HepG2 (cell line): ENCODE results near the gene RPS6KC1. TPM values are rescaled to one million over a fixed set of nuclear protein-coding genes. Genes with fewer than 3 reads are reported as not detected.

ENCODE experiments used
- ATAC-seq: fragments of 200-7000 bp; cut with Tn5 transposase; 3 replicates; pipeline ENCODE4 v1.9.1; 2020; ENCODE audit warnings: mild to moderate bottlenecking, moderate library complexity
- BruUV-seq: library from RNA; stranded (reverse); fragments of 400-500 nt; replicated peaks from 2 replicates; lab custom pipeline; 2021; lab: Mats Ljungman, UMichigan
- CTCF ChIA-PET: fragments of 300-600 bp; formaldehyde crosslinking; extraction: SDS; loops from one replicate; lab custom pipeline; 2021; ENCODE audit warnings: low total read pairs, inconsistent platforms, low intra/inter-chr PET ratio; lab: Yijun Ruan, JAX
- POLR2A ChIA-PET: fragments of 350-600 bp; sonication (Branson Sonifier 250); formaldehyde crosslinking; loops from one replicate; lab custom pipeline; 2020; ENCODE audit warnings: antibody characterized with exemption, inconsistent platforms; lab: Yijun Ruan, JAX
- DNase-seq: peaks from one replicate; pipeline ENCODE4 v3.0.0-alpha.2; 2015; ENCODE audit warnings: low spot score
- FAIRE-seq: peaks from 3 replicates; lab custom pipeline; 2011; peaks lifted over from hg19 to GRCh38; lab: Jason Lieb, UNC
- H2AFZ ChIP-seq: one replicate; pipeline ENCODE4 v1.6.1; 2011; ENCODE audit warnings: low read length, inconsistent platforms
- H3K27ac ChIP-seq: fragments of 300-600 bp; 3 replicates; pipeline ENCODE4 v1.8.0; 2011; ENCODE audit warnings: mixed run types, mild to moderate bottlenecking, mixed read lengths, low read length, inconsistent platforms; ENCODE audit not compliant: insufficient read depth; ENCODE audit errors: extremely low read length
- H3K27me3 ChIP-seq, 2 experiments: fragments of 200-600 bp in 1 of 2; 2 replicates in 1 of 2; 3 replicates in 1 of 2; pipeline versions ENCODE4 v1.6.0 to v1.8.0; 2011; ENCODE audit warnings: low read length in 2 of 2, mild to moderate bottlenecking in 2 of 2, moderate library complexity in 2 of 2, inconsistent platforms in 1 of 2; ENCODE audit not compliant: insufficient read depth in 2 of 2, control insufficient read depth in 1 of 2
- H3K36me3 ChIP-seq, 2 experiments: fragments of 200-600 bp in 1 of 2; replicated peaks in 1 of 2; 2 replicates in 1 of 2; 3 replicates in 1 of 2; pipeline versions ENCODE4 v1.5.1 to v1.8.0; 2011; ENCODE audit warnings: low read length in 2 of 2, inconsistent platforms in 1 of 2; ENCODE audit not compliant: insufficient read depth in 2 of 2, control insufficient read depth in 1 of 2
- H3K4me1 ChIP-seq: 2 replicates; pipeline ENCODE4 v1.5.1; 2012; ENCODE audit warnings: low read length, inconsistent platforms; ENCODE audit not compliant: insufficient read depth
- H3K4me2 ChIP-seq: 2 replicates; pipeline ENCODE4 v1.6.0; 2011; ENCODE audit warnings: low read depth, low read length, inconsistent platforms
- H3K4me3 ChIP-seq, 3 experiments: fragments of 200-600 bp in 1 of 3; sonication (generic), shearing (Covaris generic) in 1 of 3; replicated peaks in 1 of 3; 2 replicates each; pipeline ENCODE4 v1.5.1; 2011 to 2016; ENCODE audit warnings: low read length in 3 of 3, inconsistent platforms in 2 of 3, low read depth in 2 of 3, mild to moderate bottlenecking in 2 of 3, control low read depth in 1 of 3, mixed read lengths in 1 of 3; ENCODE audit not compliant: insufficient read depth in 1 of 3
- H3K79me2 ChIP-seq: one replicate; pipeline ENCODE4 v1.6.1; 2011; ENCODE audit warnings: low read length, inconsistent platforms; ENCODE audit not compliant: insufficient read depth
- H3K9ac ChIP-seq: 2 replicates; pipeline ENCODE4 v1.6.0; 2011; ENCODE audit warnings: mild to moderate bottlenecking, low read depth, low read length, inconsistent platforms; ENCODE audit not compliant: insufficient read depth
- H3K9me3 ChIP-seq: 2 replicates; pipeline ENCODE4 v1.5.1; 2012; ENCODE audit warnings: mild to moderate bottlenecking, low read length
- H4K20me1 ChIP-seq: 2 replicates; pipeline ENCODE4 v1.6.0; 2011; ENCODE audit warnings: inconsistent platforms, mild to moderate bottlenecking, low read length, moderate library complexity; ENCODE audit not compliant: insufficient read depth
- GPN1 ChIP-seq: sonication (generic); formaldehyde crosslinking; IDR thresholded peaks from 2 replicates; pipeline ENCODE4 v1.5.1; 2020; ENCODE audit warnings: missing genetic modification reagents, borderline replicate concordance
- HCFC1 ChIP-seq: fragments of 150-350 bp; IDR thresholded peaks from 2 replicates; pipeline ENCODE4 v1.6.1; 2014; ENCODE audit warnings: low read depth, low read length
- IRF2 ChIP-seq: IDR thresholded peaks from 2 replicates; pipeline ENCODE4 v1.6.1; 2018; ENCODE audit warnings: missing genetic modification reagents, missing compliant biosample characterization
- MNT ChIP-seq: fragments of 450-650 bp; IDR thresholded peaks from 2 replicates; pipeline ENCODE4 v1.6.1; 2016
- MTERF4 ChIP-seq: sonication (generic); formaldehyde crosslinking; IDR thresholded peaks from 2 replicates; pipeline ENCODE4 v1.8.0; 2023; ENCODE audit warnings: mild to moderate bottlenecking, missing genetic modification reagents
- SOX6 ChIP-seq, 2 experiments: fragments of 450-650 bp in 1 of 2; sonication (generic) in 1 of 2; formaldehyde crosslinking in 1 of 2; IDR thresholded peaks; 2 replicates each; pipeline versions ENCODE4 v1.4.0 to v1.6.1; 2017 to 2020; ENCODE audit warnings: antibody characterized with exemption in 1 of 2, mild to moderate bottlenecking in 1 of 2, missing genetic modification reagents in 1 of 2
- WIZ ChIP-seq: sonication (generic); formaldehyde crosslinking; IDR thresholded peaks from 2 replicates; pipeline ENCODE4 v1.5.1; 2020; ENCODE audit warnings: mild to moderate bottlenecking, missing genetic modification reagents
- ZBTB49 ChIP-seq: sonication (generic); formaldehyde crosslinking; IDR thresholded peaks from 2 replicates; pipeline ENCODE4 v1.4.0; 2020; ENCODE audit warnings: missing genetic modification reagents, borderline replicate concordance
- ZEB1 ChIP-seq: IDR thresholded peaks from 2 replicates; pipeline ENCODE4 v1.6.1; 2012; ENCODE audit warnings: mild to moderate bottlenecking, low read depth, inconsistent platforms; ENCODE audit not compliant: insufficient replicate concordance
- ZKSCAN1 ChIP-seq: fragments of 150-350 bp; IDR thresholded peaks from 2 replicates; pipeline ENCODE4 v1.6.1; 2014; ENCODE audit warnings: low read length
- ZKSCAN5 ChIP-seq: sonication (generic); formaldehyde crosslinking; IDR thresholded peaks from 2 replicates; pipeline ENCODE4 v1.5.1; 2020; ENCODE audit warnings: mild to moderate bottlenecking, missing genetic modification reagents
- ZNF205 ChIP-seq: IDR thresholded peaks from 2 replicates; pipeline ENCODE4 v1.6.1; 2018; ENCODE audit warnings: missing biosample characterization, missing genetic modification reagents
- ZNF383 ChIP-seq: sonication (generic); formaldehyde crosslinking; IDR thresholded peaks from 2 replicates; pipeline ENCODE4 v1.4.0; 2020; ENCODE audit warnings: missing genetic modification reagents, mild to moderate bottlenecking, borderline replicate concordance
- ZNF782 ChIP-seq: sonication (generic); formaldehyde crosslinking; IDR thresholded peaks from 2 replicates; pipeline ENCODE4 v1.4.0; 2020; ENCODE audit warnings: missing genetic modification reagents, mild to moderate bottlenecking, borderline replicate concordance
- WGBS: methylation state at CpG from one replicate; pipeline ENCODE4 v1.1.6; 2017; ENCODE audit warnings: low lambda C conversion rate; 5-methylcytosine and 5-hydroxymethylcytosine counted together
- in situ Hi-C: cut with HindIII; loops from 2 replicates; pipeline ENCODE4 v1.10.0; 2017; ENCODE audit warnings: low pct_unique_long_range_greater_than_20kb; ENCODE audit not compliant: extremely low pct_ligation_motif_present
- intact Hi-C: fragments of 100-400 bp; cut with micrococcal nuclease; formaldehyde crosslinking; loops from one replicate; pipeline ENCODE4 v1.10.0; 2022; ENCODE audit not compliant: unreplicated experiment
- polyA plus RNA-seq, 8 experiments: library from polyadenylated mRNA; depleted of rRNA in 3 of 8; stranded (reverse) in 7 of 8; unstranded in 1 of 8; fragments of >200 nt; fragmentation: Illumina TruSeq in 4 of 8; extraction: Trizol in 4 of 8; gene quantifications; 2 replicates each; pipeline versions ENCODE4 v1.2.1 to v1.2.3, GENCODE V29; 2011 to 2016; ENCODE audit warnings: low read depth in 4 of 8, missing spikeins in 1 of 8, mixed read lengths in 1 of 8; ENCODE audit not compliant: insufficient read depth in 1 of 8
- total RNA-seq, 5 experiments: library from RNA; depleted of rRNA; stranded (reverse); fragments of >200 nt; fragmentation: Illumina TruSeq; extraction: Trizol; gene quantifications; 2 replicates each; pipeline ENCODE4 v1.2.3, GENCODE V29; 2016; ENCODE audit warnings: low read depth in 1 of 5

Gene RPS6KC1
- total and polyA plus RNA-seq, 2 of the 13 experiments (the other 11 are each of a cell fraction or from before 2014, with no cell fraction given): 11.0 to 25.2 TPM

- no peak for TF ChIP-seq WIZ (CRISPR knock-in tag)
- no peak for TF ChIP-seq IRF2
- no peak for TF ChIP-seq GPN1 (CRISPR knock-in tag)
- no peak for TF ChIP-seq ZNF782
- no peak for TF ChIP-seq ZEB1
These were observed 129.8 kb downstream of the RPS6KC1 start (continued) for GRCh38 chr1:213180833-213181232.

- POLR2A ChIA-PET: no interaction called here
These were observed 132.1 kb downstream of the RPS6KC1 start for GRCh38 chr1:213183036-213183672.

More at GRCh38 chr1:213183036-213183672, 132.1 kb downstream of the RPS6KC1 start:
- Histone ChIP-seq H3K4me3 (no peak overlapping the region), H3K9me3 (peaks cover 10% of the 10 kb centered on the region; the same call in 1 of the 2 replicates), H3K27ac (no peak overlapping the region), H3K9ac (no peak overlapping the region), H3K4me2 (no peak overlapping the region), H3K36me3 (peaks cover 0 to 3% of the 10 kb centered on the region in 2 experiments; a peak in 1 of 5 replicates), H4K20me1 (no peaks in the 10 kb centered on the region), H3K27me3 (no peaks in the 10 kb centered on the region), H3K4me1 (no peaks in the 10 kb centered on the region), H2AFZ (no peak overlapping the region), H3K79me2 (no peaks in the 10 kb centered on the region)
- no peak for TF ChIP-seq ZNF205 (CRISPR knock-in tag)
- no peak for TF ChIP-seq ZNF383 (CRISPR knock-in tag)
- TF ChIP-seq MTERF4 (CRISPR knock-in tag): no peak
- no peak for TF ChIP-seq ZBTB49 (CRISPR knock-in tag)
- no peak for TF ChIP-seq MNT
- TF ChIP-seq ZKSCAN1: no peak
- TF ChIP-seq ZKSCAN5 (CRISPR knock-in tag): no peak
- no peak for TF ChIP-seq SOX6 (IDR thresholded peaks at IDR 0.05)
- TF ChIP-seq SOX6 (CRISPR knock-in tag; IDR thresholded peaks at IDR 0.05): no peak
- no peak for TF ChIP-seq HCFC1
- TSS peak; percentile 25 for BruUV-seq
- no peak for ATAC-seq
- intact Hi-C loops (no loop called here), in situ Hi-C loops (no loop called here)
- no peak for DNase-seq
- CTCF ChIA-PET: no interaction called here
- WGBS: 96% methylated on average over 3 of the region's 3 CpGs
- FAIRE-seq: no peak
